A673 (cell line): ENCODE measurements around the gene GATAD2A. TPM values are rescaled to one million over a fixed set of nuclear protein-coding genes. Genes with fewer than 3 reads are reported as not detected.

ENCODE experiments used
- BruUV-seq: library from RNA; stranded (reverse); fragments of 400-500 nt; replicated peaks from 2 replicates; lab custom pipeline; 2021; lab: Mats Ljungman, UMichigan
- CTCF ChIA-PET: fragments of 300-600 bp; sonication (Branson Sonifier 250); formaldehyde crosslinking; loops from one replicate; lab custom pipeline; 2022; ENCODE audit warnings: antibody characterized with exemption; lab: Charles Lee
- POLR2A ChIA-PET: fragments of 300-600 bp; sonication (Branson Sonifier 250); formaldehyde crosslinking; loops from one replicate; lab custom pipeline; 2022; ENCODE audit warnings: antibody characterized with exemption; ENCODE audit not compliant: low non-redundant PET; lab: Charles Lee
- DNase-seq: peaks from one replicate; pipeline ENCODE4 v3.0.0-alpha.2; 2015; ENCODE audit warnings: low spot score
- H3K27ac ChIP-seq: fragments of 200-600 bp; sonication (generic); 2 replicates; pipeline ENCODE4 v1.5.1; 2016; ENCODE audit warnings: mixed run types, low read depth, mild to moderate bottlenecking, mixed read lengths, antibody characterized with exemption, low read length; ENCODE audit not compliant: poor library complexity, severe bottlenecking
- H3K27me3 ChIP-seq: fragments of 200-600 bp; sonication (generic); replicated peaks from 2 replicates; pipeline ENCODE4 v1.6.1; 2017; ENCODE audit warnings: mixed run types, low read depth, mild to moderate bottlenecking, mixed read lengths, antibody characterized with exemption, low read length; ENCODE audit not compliant: insufficient read depth, poor library complexity
- H3K36me3 ChIP-seq: fragments of 200-600 bp; sonication (generic); 2 replicates; pipeline ENCODE4 v1.6.1; 2016; ENCODE audit warnings: mixed run types, mild to moderate bottlenecking, mixed read lengths, antibody characterized with exemption, low read length; ENCODE audit not compliant: insufficient read depth, poor library complexity, severe bottlenecking
- H3K4me1 ChIP-seq: fragments of 200-600 bp; sonication (generic); 2 replicates; pipeline ENCODE4 v1.6.1; 2017; ENCODE audit warnings: mixed run types, mild to moderate bottlenecking, mixed read lengths, antibody characterized with exemption, low read length; ENCODE audit not compliant: insufficient read depth, poor library complexity, severe bottlenecking
- H3K4me3 ChIP-seq: fragments of 200-600 bp; sonication (generic); 2 replicates; pipeline ENCODE4 v1.5.1; 2016; ENCODE audit warnings: low read depth, mixed run types, mild to moderate bottlenecking, mixed read lengths, low read length; ENCODE audit not compliant: poor library complexity, severe bottlenecking
- H3K9me3 ChIP-seq: fragments of 200-600 bp; sonication (generic); 2 replicates; pipeline ENCODE4 v1.6.1; 2016; ENCODE audit warnings: mixed run types, low read depth, mild to moderate bottlenecking, mixed read lengths, antibody characterized with exemption, low read length; ENCODE audit not compliant: poor library complexity, severe bottlenecking
- EZH2 ChIP-seq: fragments of 200-600 bp; sonication (generic); IDR thresholded peaks from 2 replicates; pipeline ENCODE4 v1.6.1; 2017; ENCODE audit warnings: borderline replicate concordance, low read depth, mild to moderate bottlenecking, mixed read lengths, antibody characterized with exemption, low read length; ENCODE audit not compliant: poor library complexity, severe bottlenecking
- intact Hi-C: fragments of 100-400 bp; cut with micrococcal nuclease; formaldehyde crosslinking; loops from one replicate; pipeline ENCODE4 v1.10.0; 2022; ENCODE audit not compliant: unreplicated experiment
- total RNA-seq: library from RNA; stranded (reverse); gene quantifications from 2 replicates; pipeline ENCODE4 v1.2.3, GENCODE V29; 2021
- TF ChIP-seq, protein P1 (sequence below): fragments of 300-800, 200-600 bp; sonication (generic); conservative IDR thresholded peaks from 2 replicates; pipeline ENCODE4 v1.5.1; 2017; ENCODE audit warnings: low read depth, mild to moderate bottlenecking, antibody characterized with exemption, low read length, moderate library complexity, mixed read lengths

GATAD2A gene
- total RNA-seq, 1 experiment from 2014 or later: 218 TPM

DNA sequence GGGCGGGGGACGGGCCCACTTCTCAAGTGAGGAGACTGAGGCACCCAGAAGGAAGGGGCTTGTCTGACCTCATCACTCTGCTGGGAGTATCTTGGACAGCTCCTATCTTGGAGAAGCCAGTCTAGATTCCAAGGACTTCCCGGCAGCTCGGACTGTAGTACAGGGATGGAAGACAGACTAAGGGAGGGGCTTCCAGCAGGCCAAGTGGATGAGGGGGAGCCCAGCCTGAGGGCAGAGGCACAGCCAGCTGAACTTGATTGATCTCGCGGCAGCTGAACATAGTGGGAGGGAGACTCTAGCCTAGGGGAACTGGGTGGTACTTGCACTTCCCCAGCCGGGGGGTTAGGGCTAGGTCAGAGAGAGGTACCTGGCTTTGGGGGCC, 133.3 kb downstream of the GATAD2A start:
- Histone ChIP-seq H3K36me3 (no peaks in the 10 kb centered on the region), H3K27me3 (no peaks in the 10 kb centered on the region), H3K4me1 (peaks cover 13% of the 10 kb centered on the region), H3K4me3 (peak overlapping the region; percentile 49), H3K9me3 (no peaks in the 10 kb centered on the region), H3K27ac (no peak overlapping the region)
- no peak for DNase-seq
- TF ChIP-seq, protein P1, sequence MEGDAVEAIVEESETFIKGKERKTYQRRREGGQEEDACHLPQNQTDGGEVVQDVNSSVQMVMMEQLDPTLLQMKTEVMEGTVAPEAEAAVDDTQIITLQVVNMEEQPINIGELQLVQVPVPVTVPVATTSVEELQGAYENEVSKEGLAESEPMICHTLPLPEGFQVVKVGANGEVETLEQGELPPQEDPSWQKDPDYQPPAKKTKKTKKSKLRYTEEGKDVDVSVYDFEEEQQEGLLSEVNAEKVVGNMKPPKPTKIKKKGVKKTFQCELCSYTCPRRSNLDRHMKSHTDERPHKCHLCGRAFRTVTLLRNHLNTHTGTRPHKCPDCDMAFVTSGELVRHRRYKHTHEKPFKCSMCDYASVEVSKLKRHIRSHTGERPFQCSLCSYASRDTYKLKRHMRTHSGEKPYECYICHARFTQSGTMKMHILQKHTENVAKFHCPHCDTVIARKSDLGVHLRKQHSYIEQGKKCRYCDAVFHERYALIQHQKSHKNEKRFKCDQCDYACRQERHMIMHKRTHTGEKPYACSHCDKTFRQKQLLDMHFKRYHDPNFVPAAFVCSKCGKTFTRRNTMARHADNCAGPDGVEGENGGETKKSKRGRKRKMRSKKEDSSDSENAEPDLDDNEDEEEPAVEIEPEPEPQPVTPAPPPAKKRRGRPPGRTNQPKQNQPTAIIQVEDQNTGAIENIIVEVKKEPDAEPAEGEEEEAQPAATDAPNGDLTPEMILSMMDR: no peak
- no peak for TF ChIP-seq EZH2
- no TSS peak for BruUV-seq
- intact Hi-C loops: no loop called here
- ChIA-PET POLR2A (no interaction called here), CTCF (no interaction called here)

- no TSS peak for BruUV-seq
- intact Hi-C loops: no loop called here
- H3K4me3 ChIP-seq: no peak overlapping the region
- ChIA-PET CTCF (no interaction called here), POLR2A (no interaction called here)
- no peak for DNase-seq
- H3K4me1 ChIP-seq: peaks cover 13% of the 10 kb centered on the region
- H3K27ac ChIP-seq: no peak overlapping the region
- TF ChIP-seq, protein P1: no peak
- no peak for TF ChIP-seq EZH2
- no peaks in the 10 kb centered on the region for H3K9me3 ChIP-seq
- H3K27me3 ChIP-seq: no peaks in the 10 kb centered on the region
- no peaks in the 10 kb centered on the region for H3K36me3 ChIP-seq
Observed at GRCh38 chr19:19539698-19540063, 134.2 kb downstream of the GATAD2A start.

- Histone ChIP-seq H3K27ac (no peak overlapping the region), H3K9me3 (no peaks in the 10 kb centered on the region), H3K4me3 (no peak overlapping the region), H3K27me3 (no peaks in the 10 kb centered on the region), H3K36me3 (no peaks in the 10 kb centered on the region), H3K4me1 (peaks cover 13% of the 10 kb centered on the region)
- TF ChIP-seq, protein P1: no peak
- no peak for TF ChIP-seq EZH2
- ChIA-PET CTCF (interaction anchor here (1.0 kb wide), 1 partner anchor 12 kb away, joined by 8 read pairs; no protein-coding TSS in a partner anchor), POLR2A (no interaction called here)
- intact Hi-C loops: no loop called here
- BruUV-seq: no TSS peak
- peak; percentile 74 for DNase-seq
Observed at GRCh38 chr19:19540064-19540714, 134.7 kb downstream of the GATAD2A start.
